Upper lobe of left lung (tissue), 4 donors: Measurements from ENCODE around the gene MCM9.

ENCODE experiments used
- CTCF ChIP-seq, 6 experiments: fragments of 450-650 bp in 4 of 6; fragments of 200-600 bp in 2 of 6; sonication (generic) in 2 of 6; IDR thresholded peaks; one replicate each; pipeline ENCODE4 v1.5.1; 2016 to 2019; ENCODE audit warnings: antibody characterized with exemption in 6 of 6
- POLR2A ChIP-seq, 4 donors: fragments of 450-650 bp; IDR thresholded peaks; one replicate each; pipeline ENCODE4 v1.5.1; 2016 to 2017; ENCODE audit warnings: antibody characterized with exemption in 4 of 4, mild to moderate bottlenecking in 2 of 4
- POLR2AphosphoS5 ChIP-seq, 2 donors: sonication (generic); formaldehyde crosslinking; IDR thresholded peaks; one replicate each; pipeline ENCODE4 v1.5.1; 2017; ENCODE audit warnings: antibody characterized with exemption in 2 of 2

GRCh38 chr6:118860880-118861279 is 74.1 kb downstream of the MCM9 start:
- TF ChIP-seq POLR2A (IDR thresholded peaks at IDR 0.05) (no peak), CTCF (IDR thresholded peaks at IDR 0.05) (no peak), POLR2AphosphoS5 (IDR thresholded peaks at IDR 0.05) (no peak)
